Naive B cell (primary cell): ENCODE data around the gene ASTL. TPM values are rescaled to one million over a fixed set of nuclear protein-coding genes. Genes with fewer than 3 reads are reported as not detected.
"Not testable (repeated sequence)": the region's sequence is repeated elsewhere in the genome, so short reads cannot be mapped to it uniquely, and the experiment has no call there.

Source experiments
- ATAC-seq, 2 donors: fragments of 150-1000 bp; cut with Tn5 transposase; 2 replicates each; pipeline ENCODE4 v1.10.0; 2021; ENCODE audit warnings: low read depth in 2 of 2, mild to moderate bottlenecking in 2 of 2, moderate library complexity in 2 of 2
- DNase-seq: peaks from one replicate; pipeline ENCODE4 v3.0.0; 2022
- H3K27ac Mint-ChIP-seq, 6 donors: one replicate each; pipeline ENCODE4 v1.8.0; 2020 to 2022; ENCODE audit warnings: mild to moderate bottlenecking in 6 of 6, mixed read lengths in 6 of 6, moderate library complexity in 5 of 6, inconsistent platforms in 2 of 6
- H3K27me3 Mint-ChIP-seq, 3 donors: one replicate each; pipeline ENCODE4 v1.8.0; 2021 to 2022; ENCODE audit warnings: mixed read lengths in 3 of 3, mild to moderate bottlenecking in 1 of 3
- H3K36me3 Mint-ChIP-seq, 2 donors: one replicate each; pipeline ENCODE4 v1.8.0; 2020 to 2022; ENCODE audit warnings: mixed read lengths in 2 of 2, inconsistent platforms in 1 of 2, mild to moderate bottlenecking in 1 of 2
- H3K4me1 Mint-ChIP-seq, 3 donors: one replicate each; pipeline ENCODE4 v1.8.0; 2020 to 2022; ENCODE audit warnings: mixed read lengths in 3 of 3, inconsistent platforms in 1 of 3, mild to moderate bottlenecking in 1 of 3, moderate library complexity in 1 of 3
- H3K4me3 Mint-ChIP-seq, 8 donors: one replicate each; pipeline ENCODE4 v1.8.0; 2020 to 2022; ENCODE audit warnings: mild to moderate bottlenecking in 8 of 8, mixed read lengths in 8 of 8, moderate library complexity in 8 of 8, inconsistent platforms in 2 of 8
- H3K9me3 Mint-ChIP-seq, 7 donors: one replicate each; pipeline ENCODE4 v1.8.0; 2020 to 2022; ENCODE audit warnings: mixed read lengths in 7 of 7, mild to moderate bottlenecking in 5 of 7, inconsistent platforms in 2 of 7, moderate library complexity in 1 of 7
- polyA plus RNA-seq, 6 donors: library from polyadenylated mRNA; unstranded; fragments of 300-500 nt; fragmentation: Illumina TruSeq; gene quantifications; one replicate each; pipeline ENCODE4 v1.2.3, GENCODE V29; 2021; ENCODE audit warnings: low read depth in 6 of 6

The ASTL gene
- polyA plus RNA-seq, 6 donors from 2014 or later: not detected

DNA sequence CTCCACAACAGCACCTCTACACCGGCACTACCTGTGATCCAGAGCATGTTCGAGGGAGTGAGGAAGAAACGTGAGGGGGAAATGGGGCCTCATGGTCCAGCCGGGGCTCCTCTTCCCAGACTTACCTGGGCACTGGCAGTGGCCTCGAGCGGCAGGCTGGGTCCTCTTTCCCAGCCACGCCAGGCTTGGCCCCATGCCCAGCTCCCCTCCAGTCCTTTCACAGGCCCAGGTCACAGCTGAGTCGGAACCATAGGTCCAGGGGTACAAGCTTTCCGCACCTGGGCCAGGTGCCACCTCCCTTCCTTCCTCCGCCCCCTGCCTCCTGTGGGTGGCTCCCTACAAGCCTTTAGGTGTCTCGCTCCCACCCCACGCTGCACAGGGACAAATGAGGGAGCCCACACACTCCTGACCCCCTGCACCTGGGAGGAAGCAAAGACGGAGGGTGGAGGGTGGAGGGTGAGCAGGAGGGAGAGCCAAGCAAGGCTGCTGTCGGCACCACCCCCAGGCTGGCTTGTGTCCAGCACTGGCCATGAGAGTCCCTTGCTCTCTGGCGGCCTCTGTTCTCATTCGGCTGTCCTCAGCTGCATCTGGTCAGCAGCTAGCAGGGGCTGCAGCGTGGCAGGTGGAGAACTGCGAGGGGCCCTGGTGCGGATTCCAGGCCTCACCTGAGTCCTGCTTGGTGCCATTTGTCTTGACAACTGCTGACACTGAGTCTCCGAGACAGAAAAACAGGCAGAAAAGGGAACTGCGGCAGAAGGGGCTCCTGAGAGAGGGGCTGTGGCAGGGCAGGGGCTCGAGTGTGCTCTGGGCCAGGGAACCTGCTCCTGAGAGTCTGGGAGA lies 48.7 kb downstream of the ASTL start:
- ATAC-seq: no peak
- no peak overlapping the region for H3K27ac Mint-ChIP-seq

DNA sequence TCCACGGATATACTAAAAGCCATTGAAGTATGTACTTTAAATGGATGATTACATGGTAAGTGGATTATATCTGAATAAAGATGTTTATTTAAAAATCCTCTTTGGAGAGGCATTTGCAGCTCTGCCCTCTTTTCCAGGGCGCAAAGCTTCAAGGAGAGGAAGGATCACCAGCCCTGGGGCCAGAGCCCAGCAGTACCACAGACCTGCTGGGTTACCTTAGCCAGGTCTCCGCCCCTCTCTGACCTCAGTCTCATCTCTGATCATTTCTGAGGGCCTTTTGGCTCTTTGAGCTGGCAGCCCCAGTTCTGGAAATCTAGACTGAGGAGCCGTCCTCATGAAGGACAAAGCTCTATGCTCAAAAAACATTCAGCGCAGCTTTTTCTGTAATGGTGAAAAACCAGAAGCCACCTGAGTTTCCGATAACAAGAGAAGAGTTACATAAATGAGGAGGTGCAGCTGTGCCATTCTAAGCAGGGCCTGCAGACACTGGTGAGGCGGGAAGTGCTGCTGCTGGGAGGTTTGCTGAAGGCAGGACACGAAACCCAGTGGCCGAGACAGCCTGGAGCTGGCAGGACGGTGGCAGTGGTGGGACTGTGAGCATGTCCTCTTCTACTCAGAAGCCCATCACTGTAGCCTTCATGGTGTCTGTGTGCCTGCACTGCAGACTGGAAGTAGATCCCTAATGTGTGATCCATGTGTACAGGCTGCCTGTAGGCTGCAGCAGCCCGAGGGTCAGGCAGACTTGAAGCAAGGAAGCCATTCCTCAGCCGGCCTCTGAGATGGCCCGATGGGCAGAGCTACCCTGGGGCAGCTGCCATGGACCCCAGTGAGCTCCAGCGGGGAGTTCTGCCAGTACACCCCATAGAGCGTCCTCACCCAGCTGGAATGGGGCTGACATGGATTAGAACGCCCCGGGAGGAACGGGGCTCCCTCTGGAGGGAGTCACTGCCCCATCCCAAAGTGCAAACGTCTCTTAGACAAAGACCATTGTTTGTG lies 49.7 kb downstream of the ASTL start:
- H3K27me3 Mint-ChIP-seq: peaks cover 11 to 21% (median 13%) of the 10 kb centered on the region in 3 donors
- no peak overlapping the region for H3K4me3 Mint-ChIP-seq
- no peaks in the 10 kb centered on the region for H3K36me3 Mint-ChIP-seq
- H3K27ac Mint-ChIP-seq: no peak overlapping the region
- ATAC-seq: no peak
- peaks cover 0 to 7% (median 0%) of the 10 kb centered on the region in 3 donors for H3K4me1 Mint-ChIP-seq
- peaks cover 0 to 5% (median 0%) of the 10 kb centered on the region in 7 donors for H3K9me3 Mint-ChIP-seq
- no peak for DNase-seq

More for the DNA sequence above, 48.7 kb downstream of the ASTL start:
- Mint-ChIP-seq H3K36me3 (no peaks in the 10 kb centered on the region), H3K9me3 (peaks cover 0 to 5% (median 0%) of the 10 kb centered on the region in 7 donors), H3K27me3 (peaks cover 9 to 12% (median 9%) of the 10 kb centered on the region in 3 donors), H3K4me3 (peak overlapping the region in 1 of 8 donors; percentile 12), H3K4me1 (peaks cover 0 to 7% (median 0%) of the 10 kb centered on the region in 3 donors)
- no peak for DNase-seq

DNA sequence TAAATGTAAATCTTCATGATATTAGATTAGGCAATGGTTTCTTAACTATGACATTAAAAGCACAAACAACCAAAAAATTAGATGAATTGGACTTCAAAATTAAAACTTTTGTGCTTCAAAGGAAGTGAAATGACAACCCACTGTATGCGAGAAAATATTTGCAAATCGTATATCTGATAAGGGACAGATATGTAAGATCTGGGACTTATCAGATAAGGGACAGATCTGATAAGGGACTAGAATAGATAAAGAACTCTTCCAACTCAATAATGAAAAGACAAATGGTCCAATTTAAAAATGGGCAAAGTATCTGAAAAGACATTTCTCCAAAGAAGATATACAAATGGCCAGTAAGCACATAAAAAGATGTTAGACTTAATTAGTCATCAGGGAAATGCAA lies 51.2 kb downstream of the ASTL start:
- H3K27ac Mint-ChIP-seq: no peak overlapping the region
- H3K4me1 Mint-ChIP-seq: peaks cover 0 to 3% (median 0%) of the 10 kb centered on the region in 3 donors
- peaks cover 13 to 27% (median 21%) of the 10 kb centered on the region in 3 donors for H3K27me3 Mint-ChIP-seq
- no peak overlapping the region for H3K4me3 Mint-ChIP-seq
- ATAC-seq (no peak), DNase-seq (no peak)
- H3K36me3 Mint-ChIP-seq: no peaks in the 10 kb centered on the region
- peaks cover 0 to 5% (median 0%) of the 10 kb centered on the region in 7 donors for H3K9me3 Mint-ChIP-seq

GRCh38 chr2:96085541-96086355 lies 52.6 kb downstream of the ASTL start:
- no peaks in the 10 kb centered on the region for H3K36me3 Mint-ChIP-seq
- ATAC-seq (no peak), DNase-seq (no peak)
- H3K4me3 Mint-ChIP-seq: no peak overlapping the region
- H3K9me3 Mint-ChIP-seq: peaks cover 0 to 5% (median 0%) of the 10 kb centered on the region in 7 donors
- peaks cover 17 to 34% (median 33%) of the 10 kb centered on the region in 3 donors for H3K27me3 Mint-ChIP-seq
- H3K27ac Mint-ChIP-seq: no peak overlapping the region
- no peaks in the 10 kb centered on the region for H3K4me1 Mint-ChIP-seq

- DNase-seq, H3K9me3 Mint-ChIP-seq, ATAC-seq, H3K27ac Mint-ChIP-seq, H3K36me3 Mint-ChIP-seq, H3K4me1 Mint-ChIP-seq: not testable (repeated sequence)
- H3K27me3 Mint-ChIP-seq: peaks cover 13 to 40% (median 35%) of the 10 kb centered on the region in 3 donors
- H3K4me3 Mint-ChIP-seq: peak overlapping the region in 1 of 8 donors; percentile 7
Measured at GRCh38 chr2:96084858-96085518, 53.3 kb downstream of the ASTL start.

DNA sequence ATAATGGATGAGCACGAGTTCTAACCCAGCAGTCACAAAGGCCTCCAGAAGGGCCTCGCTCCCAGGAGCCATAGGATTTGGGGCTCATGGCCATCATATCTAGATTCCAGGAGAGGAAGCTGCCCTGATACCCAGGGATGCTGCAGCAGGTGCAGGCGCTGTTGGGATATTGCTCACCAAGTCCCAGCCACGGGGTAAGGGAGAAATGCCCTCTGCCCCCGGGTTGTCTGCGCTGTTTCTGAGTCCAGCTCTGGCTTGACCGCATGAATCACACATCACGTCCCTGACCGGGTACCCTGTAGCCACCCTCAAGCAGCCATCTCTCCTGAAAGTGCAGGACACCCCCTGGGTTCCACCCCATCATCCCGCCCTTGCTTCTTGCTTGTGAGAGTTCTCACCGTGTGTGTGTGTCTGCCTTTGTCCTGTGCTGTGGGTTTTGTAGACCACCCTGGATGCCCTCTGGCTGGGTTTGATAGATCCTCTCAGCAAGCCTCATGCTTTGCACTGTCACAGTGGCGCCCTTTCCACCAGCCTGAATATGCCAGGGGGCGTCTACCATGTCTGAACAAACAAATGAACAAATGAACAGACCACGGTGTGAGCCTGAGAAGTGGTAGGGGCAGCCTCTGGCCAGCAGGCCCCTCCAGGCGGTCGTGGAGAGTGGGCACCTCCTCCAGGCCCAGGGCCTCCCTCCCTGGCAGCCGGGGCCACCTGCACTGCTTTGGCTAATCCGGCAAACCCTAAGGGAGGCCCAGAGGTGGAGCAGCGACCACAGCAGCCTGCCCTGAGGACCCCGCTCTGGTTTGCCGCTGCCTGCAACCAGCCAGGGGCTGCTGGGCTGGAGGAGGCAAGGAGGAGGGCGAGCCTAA lies 54.1 kb downstream of the ASTL start:
- ATAC-seq (no peak), DNase-seq (no peak)
- peaks cover 0 to 5% (median 0%) of the 10 kb centered on the region in 7 donors for H3K9me3 Mint-ChIP-seq
- H3K4me1 Mint-ChIP-seq: no peaks in the 10 kb centered on the region
- H3K36me3 Mint-ChIP-seq: no peaks in the 10 kb centered on the region
- peaks cover 13 to 44% (median 42%) of the 10 kb centered on the region in 3 donors for H3K27me3 Mint-ChIP-seq
- H3K4me3 Mint-ChIP-seq: no peak overlapping the region
- no peak overlapping the region for H3K27ac Mint-ChIP-seq

- peaks cover 0 to 5% (median 0%) of the 10 kb centered on the region in 7 donors for H3K9me3 Mint-ChIP-seq
- H3K27ac Mint-ChIP-seq: no peak overlapping the region
- no peaks in the 10 kb centered on the region for H3K4me1 Mint-ChIP-seq
- DNase-seq (no peak), ATAC-seq (no peak)
- peaks cover 13 to 46% (median 42%) of the 10 kb centered on the region in 3 donors for H3K27me3 Mint-ChIP-seq
- H3K36me3 Mint-ChIP-seq: no peaks in the 10 kb centered on the region
- no peak overlapping the region for H3K4me3 Mint-ChIP-seq
Measured at GRCh38 chr2:96083064-96083939, 55.0 kb downstream of the ASTL start.

DNA sequence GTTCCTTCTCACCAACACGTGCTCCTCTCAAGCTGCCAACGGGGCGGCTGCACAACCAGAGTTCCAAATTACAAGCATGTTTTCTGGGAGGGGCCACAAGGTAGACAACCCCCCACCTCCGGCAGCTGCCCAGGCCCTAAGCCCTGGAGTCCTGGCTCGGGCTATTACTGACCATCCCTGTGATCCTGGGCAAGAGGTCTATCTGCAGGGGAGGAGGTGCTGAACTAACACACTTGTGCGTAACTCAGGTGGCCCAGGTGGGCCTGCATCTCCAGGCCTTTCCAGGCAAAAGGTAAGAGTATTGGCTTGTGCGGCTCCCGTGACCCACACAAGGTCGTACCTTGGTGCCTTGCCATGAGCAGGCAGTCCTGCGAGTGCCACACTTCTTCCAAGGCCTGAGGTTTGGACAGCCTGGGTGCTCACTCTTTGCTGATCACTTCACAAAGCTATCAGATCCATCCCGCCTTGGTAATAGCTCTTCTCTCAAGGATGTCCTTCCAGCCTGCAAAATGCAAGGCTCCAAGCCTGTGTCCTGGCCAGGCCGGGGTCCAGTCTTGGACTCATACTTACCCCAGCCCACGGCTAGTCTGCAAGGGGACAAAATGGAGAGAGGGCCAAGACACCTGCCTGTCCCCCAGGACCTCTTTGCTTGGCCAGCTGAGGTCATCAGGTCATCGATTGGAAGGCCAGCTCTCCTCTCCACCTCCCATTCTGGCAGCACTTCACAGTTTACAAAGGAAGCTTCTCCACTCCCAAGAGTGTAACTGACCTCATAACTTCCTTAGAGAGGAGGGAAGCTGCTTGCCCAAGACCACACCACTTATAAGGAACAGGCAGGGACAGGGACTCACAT lies 55.9 kb downstream of the ASTL start:
- DNase-seq (no peak), ATAC-seq (no peak)
- Mint-ChIP-seq H3K9me3 (peaks cover 0 to 5% (median 0%) of the 10 kb centered on the region in 7 donors), H3K4me1 (no peaks in the 10 kb centered on the region), H3K4me3 (no peak overlapping the region), H3K36me3 (no peaks in the 10 kb centered on the region), H3K27me3 (peaks cover 13 to 46% (median 42%) of the 10 kb centered on the region in 3 donors), H3K27ac (no peak overlapping the region)

DNA sequence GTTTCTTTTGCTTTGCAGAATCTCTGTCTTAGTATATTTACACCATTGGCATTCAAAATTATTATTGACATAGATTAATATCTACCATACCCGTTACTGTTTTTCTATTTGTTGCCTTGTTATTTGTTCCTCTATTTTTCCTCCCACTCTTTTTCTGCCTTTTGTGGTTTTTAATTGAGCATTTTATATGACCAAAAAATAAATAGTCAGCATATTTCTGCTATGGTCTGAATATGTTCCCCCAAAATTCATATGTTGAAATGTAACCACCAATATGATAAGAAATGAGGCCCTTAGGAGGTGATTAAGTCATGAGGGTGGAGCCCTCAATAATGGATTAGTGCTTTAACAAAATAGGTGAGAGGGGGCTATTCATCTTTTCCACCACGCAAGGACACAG lies 57.3 kb downstream of the ASTL start:
- H3K4me1 Mint-ChIP-seq: no peaks in the 10 kb centered on the region
- H3K9me3 Mint-ChIP-seq: peaks cover 0 to 11% (median 7%) of the 10 kb centered on the region in 7 donors
- peaks cover 8 to 46% (median 42%) of the 10 kb centered on the region in 3 donors for H3K27me3 Mint-ChIP-seq
- H3K27ac Mint-ChIP-seq: no peak overlapping the region
- no peak for ATAC-seq
- H3K4me3 Mint-ChIP-seq: no peak overlapping the region
- peaks cover 0 to 3% of the 10 kb centered on the region in 2 donors for H3K36me3 Mint-ChIP-seq
- no peak for DNase-seq

GRCh38 chr2:96075199-96075771 lies 63.0 kb downstream of the ASTL start:
- DNase-seq (no peak), ATAC-seq (no peak)
- Mint-ChIP-seq H3K9me3 (peaks cover 7 to 31% (median 18%) of the 10 kb centered on the region in 7 donors), H3K4me3 (no peak overlapping the region), H3K27me3 (peaks cover 4 to 32% (median 23%) of the 10 kb centered on the region in 3 donors), H3K27ac (no peak overlapping the region), H3K36me3 (peaks cover 0 to 16% of the 10 kb centered on the region in 2 donors), H3K4me1 (no peaks in the 10 kb centered on the region)
